Transverse colon (tissue), 4 donors: ENCODE measurements around the gene TEX19.

Source experiments
- EP300 ChIP-seq: sonication (generic); formaldehyde crosslinking; IDR thresholded peaks from one replicate; pipeline ENCODE4 v1.6.1; 2017; ENCODE audit warnings: antibody characterized with exemption, low read depth
- POLR2A ChIP-seq: fragments of 450-650 bp; IDR thresholded peaks from one replicate; pipeline ENCODE4 v1.6.1; 2016; ENCODE audit warnings: antibody characterized with exemption, mild to moderate bottlenecking, moderate library complexity
- POLR2AphosphoS5 ChIP-seq, 3 donors: sonication (generic); formaldehyde crosslinking; IDR thresholded peaks; one replicate each; pipeline ENCODE4 v1.6.1; 2016; ENCODE audit warnings: antibody characterized with exemption in 3 of 3
- TF ChIP-seq, protein P1 (sequence below), 5 experiments: fragments of 200-600 bp in 3 of 5; fragments of 450-650 bp in 2 of 5; sonication (generic) in 3 of 5; IDR thresholded peaks; 1 replicate in 2 of 5; 2 replicates in 3 of 5; pipeline ENCODE4 v1.5.1; 2016 to 2017; ENCODE audit warnings: antibody characterized with exemption in 5 of 5, inconsistent platforms in 3 of 5, mild to moderate bottlenecking in 2 of 5, moderate library complexity in 1 of 5

GRCh38 chr17:82351713-82352488 is 7.1 kb upstream of the TEX19 start:
- TF ChIP-seq, protein P1, sequence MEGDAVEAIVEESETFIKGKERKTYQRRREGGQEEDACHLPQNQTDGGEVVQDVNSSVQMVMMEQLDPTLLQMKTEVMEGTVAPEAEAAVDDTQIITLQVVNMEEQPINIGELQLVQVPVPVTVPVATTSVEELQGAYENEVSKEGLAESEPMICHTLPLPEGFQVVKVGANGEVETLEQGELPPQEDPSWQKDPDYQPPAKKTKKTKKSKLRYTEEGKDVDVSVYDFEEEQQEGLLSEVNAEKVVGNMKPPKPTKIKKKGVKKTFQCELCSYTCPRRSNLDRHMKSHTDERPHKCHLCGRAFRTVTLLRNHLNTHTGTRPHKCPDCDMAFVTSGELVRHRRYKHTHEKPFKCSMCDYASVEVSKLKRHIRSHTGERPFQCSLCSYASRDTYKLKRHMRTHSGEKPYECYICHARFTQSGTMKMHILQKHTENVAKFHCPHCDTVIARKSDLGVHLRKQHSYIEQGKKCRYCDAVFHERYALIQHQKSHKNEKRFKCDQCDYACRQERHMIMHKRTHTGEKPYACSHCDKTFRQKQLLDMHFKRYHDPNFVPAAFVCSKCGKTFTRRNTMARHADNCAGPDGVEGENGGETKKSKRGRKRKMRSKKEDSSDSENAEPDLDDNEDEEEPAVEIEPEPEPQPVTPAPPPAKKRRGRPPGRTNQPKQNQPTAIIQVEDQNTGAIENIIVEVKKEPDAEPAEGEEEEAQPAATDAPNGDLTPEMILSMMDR (IDR thresholded peaks at IDR 0.05): peak; percentile 93 to 98 (median 95)
- no peak for TF ChIP-seq POLR2A
- TF ChIP-seq EP300: no peak
- no peak for TF ChIP-seq POLR2AphosphoS5 (IDR thresholded peaks at IDR 0.05)
